ENCODE results near the gene SPTBN2. TPM values are rescaled to one million over a fixed set of nuclear protein-coding genes. Genes with fewer than 3 reads are reported as not detected.
A peak's percentile ranks its signal among the peaks of the same experiment; 100 is the strongest.

SPTBN2 gene
- polyA plus RNA-seq, 1 donor: 51.5 TPM

DNA sequence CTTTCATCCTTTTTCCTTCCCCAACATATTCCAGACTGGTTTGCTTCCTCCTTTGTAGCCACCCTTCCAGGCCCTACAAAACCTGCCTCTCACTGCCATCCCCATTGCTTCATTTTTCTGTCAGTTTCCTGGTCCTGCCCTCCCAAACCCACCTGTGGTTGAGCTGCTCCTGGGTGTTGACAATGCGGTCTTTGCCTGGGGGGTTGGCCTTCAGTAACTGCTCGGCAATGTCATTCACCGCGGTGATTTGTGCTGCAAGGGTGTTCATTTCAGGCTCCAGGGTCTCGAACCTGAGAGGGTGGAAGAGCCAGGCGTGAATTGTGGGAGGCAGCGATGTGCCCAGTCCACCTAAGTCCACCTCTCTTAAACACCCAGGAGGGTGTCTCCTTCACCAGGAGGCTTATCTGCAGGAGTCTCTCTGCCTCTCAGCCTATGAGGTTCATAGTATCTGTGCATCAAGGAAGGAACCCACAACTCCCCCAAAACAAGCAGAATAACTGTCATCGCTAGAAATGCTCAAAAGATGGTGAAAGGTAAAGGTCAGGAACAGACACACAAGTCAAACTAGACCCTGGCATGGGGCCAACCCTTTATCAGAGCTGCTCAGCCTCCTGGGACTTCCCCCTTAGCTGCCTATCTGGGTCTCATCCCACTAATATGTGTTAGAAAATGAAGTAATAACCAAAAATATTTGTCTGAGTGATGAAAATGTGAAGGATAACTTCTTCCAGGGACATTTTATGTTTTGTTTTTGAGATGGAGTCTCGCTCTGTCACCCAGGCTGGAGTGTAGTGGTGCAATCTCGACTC, 27.4 kb downstream of the SPTBN2 start:
- no peak for DNase-seq

DNA sequence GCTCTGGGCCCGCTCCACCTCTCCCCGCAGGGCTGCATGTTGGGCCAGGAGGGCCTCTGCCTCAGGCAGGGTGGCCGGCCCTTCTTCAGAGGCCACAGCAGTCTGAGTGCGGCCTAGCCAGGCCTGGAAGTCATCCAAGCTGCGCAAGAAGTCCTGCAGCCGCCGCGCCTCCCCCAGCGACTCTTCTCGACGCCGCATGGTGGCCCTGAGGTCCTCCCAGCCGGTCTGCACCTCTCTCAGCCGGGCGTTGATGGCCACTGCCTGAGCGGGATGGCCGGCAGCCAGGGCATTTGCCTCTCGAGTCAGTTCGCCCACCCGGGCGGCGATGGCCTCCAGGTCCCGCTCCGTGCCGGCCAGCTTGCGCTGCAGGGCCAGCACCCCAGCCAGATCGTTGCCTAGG, 28.3 kb downstream of the SPTBN2 start:
- no peak for DNase-seq

DNA sequence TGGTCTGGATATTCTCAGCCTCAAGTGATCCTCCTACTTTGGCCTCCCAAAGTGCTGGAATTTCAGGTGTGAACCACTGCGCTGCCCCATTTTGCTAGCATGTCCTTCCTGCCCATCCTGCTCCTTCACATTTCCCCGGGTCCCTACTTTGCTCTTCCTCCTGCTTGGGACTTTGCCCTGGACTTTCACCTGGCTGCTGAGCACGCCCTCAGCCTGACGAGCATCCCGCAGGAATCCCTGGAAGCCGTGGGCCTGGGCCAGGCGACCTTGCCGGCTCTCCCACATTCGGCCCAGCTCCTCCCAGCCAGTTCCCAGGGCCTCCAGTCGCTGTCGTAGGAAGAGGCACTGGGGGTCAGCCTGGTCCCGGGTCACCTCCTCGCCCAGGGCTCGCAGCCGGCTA, 28.7 kb downstream of the SPTBN2 start:
- DNase-seq: no peak

DNA sequence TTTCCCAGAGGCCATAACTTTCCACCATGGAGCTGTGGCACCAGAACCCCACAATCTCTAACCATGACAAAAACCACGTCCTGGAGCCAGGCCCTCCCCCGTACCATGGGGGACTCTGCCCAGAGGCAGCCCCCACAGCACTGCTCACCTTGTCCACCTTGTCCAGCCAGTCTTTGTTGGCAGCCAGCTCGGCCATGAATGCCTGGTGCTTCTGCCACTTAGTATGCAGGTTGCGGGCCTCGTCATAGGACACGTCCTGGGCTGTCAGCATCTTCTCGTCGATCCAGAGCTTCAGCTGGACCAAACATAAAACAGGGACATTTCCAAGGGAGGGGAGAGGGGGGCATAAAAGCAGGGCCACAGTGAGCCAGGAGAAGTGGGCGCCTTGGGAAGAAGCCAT, 30.5 kb downstream of the SPTBN2 start:
- no peak for DNase-seq

DNA sequence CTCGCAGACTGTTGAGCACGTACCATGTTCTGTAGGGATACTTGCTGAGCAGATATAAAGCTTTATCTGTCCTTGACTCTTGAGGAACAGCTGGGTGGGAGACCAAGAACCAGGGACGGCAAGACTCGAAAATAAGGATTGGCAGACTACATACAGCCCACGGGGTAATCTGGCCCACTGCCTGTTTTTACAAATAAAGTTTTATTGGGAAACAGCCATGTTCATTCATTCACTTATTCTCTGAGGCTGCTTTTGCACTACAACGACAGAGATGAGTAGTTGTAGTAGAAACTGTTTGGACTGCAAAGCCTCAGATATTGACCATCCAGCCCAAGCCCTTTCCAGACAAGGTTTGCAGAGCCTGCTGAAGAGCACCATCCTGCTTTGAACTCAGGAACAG, 31.0 kb downstream of the SPTBN2 start:
- DNase-seq: no peak

DNA sequence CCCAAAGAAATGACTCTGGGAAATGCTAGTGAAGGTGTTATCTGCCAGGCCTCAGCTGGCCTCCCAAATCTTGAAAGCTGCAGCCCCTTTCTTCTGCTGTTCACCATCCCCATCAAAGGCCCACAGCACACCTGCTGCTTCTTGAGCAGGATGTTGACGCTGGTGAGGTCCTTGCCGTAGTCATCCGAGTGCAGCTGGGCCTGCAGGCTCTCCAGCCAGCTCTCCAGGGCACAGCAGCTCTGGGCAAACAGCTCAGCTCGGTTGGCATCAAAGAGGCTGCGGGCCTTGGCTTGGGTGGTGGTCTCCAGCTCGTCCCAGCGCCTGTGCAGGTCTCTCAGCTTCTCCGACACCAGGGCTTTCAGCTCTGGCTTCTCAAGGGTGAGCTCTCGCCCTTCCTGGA, 32.9 kb downstream of the SPTBN2 start:
- DNase-seq: no peak

DNA sequence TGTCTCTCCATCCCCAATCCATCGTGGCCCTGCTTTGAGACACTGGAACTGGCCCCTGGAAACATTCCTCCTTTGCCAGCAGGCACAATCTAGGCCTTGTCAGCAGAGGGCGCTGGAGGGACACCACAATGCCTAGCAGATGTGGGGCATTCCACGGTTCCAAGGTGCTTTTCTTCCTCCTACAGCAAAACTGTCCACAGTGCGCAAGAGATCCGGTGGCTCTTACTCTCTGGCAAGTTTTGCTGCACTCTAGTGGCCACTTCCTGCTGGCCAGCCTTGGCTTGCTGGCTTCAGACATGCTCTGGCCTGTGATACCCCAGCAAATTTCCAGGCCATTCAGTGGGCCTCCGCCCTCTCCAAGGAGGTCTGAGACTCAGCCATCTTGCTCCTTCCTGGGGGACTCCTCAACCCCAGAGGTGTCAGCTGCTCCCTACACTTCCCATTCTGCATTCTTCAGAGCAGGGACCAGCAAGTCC, 34.2 kb downstream of the SPTBN2 start:
- DNase-seq: peak; percentile 90

DNA sequence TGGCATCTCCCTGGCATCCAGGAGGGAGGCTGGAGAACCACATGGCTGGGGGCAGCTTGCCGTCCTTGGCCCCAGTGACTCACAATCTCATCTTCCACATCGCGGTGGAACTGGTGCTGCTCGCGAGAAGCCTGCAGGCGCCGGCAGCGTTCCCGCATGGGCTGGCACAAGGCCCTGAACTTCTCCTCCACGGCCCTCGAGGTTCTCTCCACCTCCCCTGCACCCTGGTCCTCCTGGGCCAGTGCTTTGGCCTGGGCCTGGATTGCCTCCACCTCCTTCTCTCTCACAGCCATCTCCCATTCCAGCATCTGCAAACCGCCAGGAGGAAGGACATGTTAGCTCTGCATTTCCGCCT, 35.0 kb downstream of the SPTBN2 start:
- DNase-seq: no peak

DNA sequence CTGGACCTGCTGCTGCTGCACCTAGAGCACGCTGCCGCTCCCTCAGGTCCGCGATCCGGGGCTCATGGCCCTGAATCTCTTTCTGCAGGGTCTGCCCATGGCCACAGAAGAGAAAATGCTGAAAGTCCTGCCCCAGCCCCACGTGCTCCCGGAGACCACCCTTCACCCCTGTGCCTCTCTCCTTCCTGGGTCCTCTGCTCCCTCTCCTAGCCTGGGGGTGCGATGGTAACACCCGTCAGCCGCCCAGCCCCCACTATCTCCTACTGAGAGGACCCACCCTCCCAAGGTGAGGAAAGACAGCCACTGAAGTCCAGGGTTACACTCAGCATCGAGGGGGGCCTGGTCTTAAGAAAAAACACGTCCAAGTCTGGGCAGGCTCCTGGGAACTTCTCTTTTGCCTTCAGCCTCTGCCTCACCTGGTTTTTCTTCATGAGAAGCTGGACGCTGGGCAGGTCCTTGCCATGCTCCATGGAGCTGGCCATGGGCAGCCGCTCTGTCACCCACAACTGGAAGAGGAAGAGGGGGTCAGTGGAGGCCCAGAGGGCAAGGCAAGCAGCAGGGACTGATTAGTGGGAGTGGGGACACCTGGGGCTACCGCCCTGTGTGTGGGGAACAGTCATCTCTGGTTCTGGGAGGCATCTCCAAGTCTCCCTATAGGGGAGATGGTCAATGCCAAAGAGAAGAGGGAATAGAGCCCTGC, 35.5 kb downstream of the SPTBN2 start:
- DNase-seq: no peak

DNA sequence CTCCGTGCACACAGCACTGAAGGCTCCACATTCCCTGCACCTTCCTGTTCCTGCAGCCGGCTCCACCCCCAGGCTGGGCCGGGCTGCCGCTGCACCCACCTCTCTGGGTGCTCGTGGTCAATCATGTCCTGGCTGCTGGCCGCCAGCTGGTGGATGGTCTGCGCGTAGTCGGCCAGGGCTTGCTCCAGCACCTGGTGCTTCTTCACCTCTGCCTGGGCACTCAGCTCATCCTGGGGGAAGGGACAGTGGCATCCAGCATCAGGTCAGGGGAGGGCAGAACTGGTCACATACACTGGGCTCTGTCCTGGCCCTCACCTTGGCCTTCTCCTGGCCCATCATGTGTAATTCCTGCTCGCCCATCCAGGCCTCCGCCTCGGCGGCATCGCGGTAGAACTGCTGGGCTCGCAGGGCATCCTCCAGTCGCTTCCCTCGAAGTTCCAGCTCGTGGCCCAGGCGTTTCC, 36.1 kb downstream of the SPTBN2 start:
- no peak for DNase-seq

DNA sequence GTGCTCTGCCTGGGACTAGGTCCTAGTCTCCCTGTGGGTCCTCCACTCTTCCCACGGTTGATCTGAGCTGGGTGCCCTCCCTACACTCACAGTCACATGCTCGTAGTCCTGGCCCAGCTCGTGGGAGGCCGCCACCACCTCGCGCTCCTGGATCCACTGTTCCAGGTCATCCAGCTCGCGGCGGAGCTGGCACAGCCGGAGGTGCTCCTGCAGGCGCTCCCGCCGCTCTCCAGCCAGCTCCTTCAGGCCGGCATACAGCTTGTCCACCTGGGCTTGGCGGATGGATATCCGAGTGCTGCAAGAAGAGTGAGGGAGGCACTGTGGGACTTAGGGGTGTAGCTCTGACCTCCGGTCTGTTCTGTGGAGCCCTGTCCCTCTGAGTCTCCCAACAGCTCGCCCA, 36.6 kb downstream of the SPTBN2 start:
- no peak for DNase-seq

DNA sequence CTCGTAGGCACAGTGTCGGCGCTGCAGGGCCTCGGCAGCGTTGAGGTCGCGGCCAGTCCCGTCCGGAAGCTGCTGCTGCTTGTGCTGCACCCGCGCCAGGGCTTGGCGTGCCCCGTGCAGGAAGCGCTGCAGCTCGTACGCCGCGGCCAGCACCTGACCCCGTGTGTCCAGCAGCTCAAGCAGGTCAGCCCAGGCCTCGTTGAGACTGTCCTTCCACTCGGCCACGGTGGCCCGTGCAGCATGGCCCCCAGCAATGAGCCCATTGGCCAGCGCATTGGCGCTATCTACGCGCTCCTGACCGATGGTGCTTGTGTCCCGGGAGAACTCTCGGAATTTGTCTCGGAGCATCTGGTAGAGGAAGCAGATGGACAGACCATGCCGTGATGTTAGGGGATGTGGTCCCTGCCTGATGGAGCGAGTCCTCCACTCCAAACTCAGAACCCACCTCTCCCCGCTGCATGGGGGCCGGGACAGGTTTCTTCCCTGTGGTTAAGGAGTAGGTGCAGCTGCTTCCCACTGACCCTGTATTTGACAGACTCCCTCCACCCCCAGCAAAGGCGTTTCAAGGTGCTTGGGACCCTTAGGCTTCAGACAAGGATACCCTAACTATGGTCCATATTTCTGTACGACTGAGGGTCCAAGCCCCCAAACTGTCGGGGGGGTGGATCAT, 37.6 kb downstream of the SPTBN2 start:
- no peak for DNase-seq

DNA sequence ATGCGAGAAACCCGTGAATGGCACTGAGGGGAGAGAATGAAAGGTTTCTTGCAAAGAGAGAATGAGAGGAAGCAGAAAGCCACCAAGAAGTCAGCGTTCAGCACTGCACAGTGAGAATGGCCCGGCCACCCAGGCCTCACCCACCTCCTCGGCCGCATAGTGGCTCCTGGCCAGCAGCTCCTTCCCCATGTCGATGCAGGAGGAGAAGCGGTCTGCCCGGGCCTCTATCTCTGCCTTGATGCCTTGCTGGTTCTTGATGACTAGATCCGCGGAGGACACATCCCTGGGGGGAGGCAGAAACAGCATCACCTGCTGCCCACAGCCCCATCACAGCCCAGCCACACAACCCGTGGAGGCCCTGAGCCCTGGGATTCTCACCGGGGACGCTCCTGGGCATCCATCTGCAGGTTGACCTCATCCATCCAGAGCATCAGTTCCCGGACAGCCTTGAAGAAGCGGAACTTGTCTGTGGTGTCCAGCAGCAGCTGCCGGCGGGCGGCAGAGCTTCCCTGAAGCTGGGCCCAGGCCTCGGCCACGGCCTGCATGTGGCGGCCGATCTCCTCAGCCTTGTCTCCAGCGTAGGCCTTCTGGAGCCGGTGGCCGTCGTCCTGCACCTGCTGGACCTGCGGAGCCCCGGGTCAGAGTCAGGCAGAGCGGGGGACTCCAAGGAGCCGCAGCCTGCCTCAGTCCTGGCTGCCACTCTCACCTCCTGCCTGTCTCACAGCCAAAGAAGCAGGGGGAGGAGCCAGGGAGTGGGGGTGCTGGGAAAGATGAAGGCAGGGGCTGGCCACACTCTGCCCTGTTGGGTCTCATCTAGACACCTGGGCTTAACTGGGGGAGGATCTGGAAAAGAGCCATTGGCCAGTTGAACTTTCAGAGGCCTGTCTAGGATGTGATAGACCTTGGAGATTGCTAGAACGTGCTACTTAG, 39.1 kb downstream of the SPTBN2 start:
- DNase-seq: no peak

DNA sequence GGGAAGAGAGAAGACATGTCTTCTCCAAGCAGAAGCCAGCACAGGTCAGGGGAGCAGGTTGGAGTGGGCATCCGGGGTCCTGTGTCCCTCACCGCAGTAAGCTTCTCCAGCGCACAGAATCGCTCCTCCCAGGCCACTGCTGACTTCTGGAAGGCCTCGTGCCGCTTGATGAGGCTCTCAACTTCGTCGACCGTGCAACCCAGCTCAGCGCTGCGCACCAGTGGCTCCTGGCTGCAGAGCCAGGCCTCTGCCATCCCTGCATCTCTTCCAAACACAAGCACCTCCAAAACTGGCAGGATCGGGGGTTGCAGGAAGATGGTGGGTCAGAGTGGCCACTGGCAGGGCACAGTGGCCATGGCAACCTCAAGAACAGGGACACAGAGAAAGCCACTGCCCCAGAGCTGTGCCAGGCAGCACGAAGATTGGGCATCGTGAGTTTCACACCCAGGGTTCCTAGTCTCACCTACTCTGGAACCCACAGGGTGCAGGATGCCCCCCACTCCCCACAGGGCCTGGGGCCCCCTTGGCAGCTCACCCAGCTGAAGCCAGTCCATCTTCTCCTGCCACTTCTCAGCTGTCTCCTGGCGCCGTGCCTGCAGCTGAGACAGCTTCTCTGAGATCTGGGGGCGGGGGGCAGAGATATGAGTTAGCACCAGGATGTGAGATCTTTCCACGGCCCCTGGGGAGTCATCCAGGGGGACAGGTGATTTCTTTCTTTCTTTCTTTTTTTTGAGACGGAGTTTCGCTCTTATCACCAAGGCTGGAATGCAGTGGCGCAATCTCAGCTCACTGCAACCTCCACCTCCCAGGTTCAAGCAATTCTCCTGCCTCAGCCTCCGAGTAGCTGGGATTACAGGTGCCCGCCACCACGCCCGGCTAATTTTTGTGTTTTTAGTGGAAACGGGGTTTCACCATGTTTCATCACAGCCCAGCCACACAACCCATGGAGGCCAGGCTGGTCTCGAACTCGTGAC, 40.2 kb downstream of the SPTBN2 start:
- no peak for DNase-seq

DNA sequence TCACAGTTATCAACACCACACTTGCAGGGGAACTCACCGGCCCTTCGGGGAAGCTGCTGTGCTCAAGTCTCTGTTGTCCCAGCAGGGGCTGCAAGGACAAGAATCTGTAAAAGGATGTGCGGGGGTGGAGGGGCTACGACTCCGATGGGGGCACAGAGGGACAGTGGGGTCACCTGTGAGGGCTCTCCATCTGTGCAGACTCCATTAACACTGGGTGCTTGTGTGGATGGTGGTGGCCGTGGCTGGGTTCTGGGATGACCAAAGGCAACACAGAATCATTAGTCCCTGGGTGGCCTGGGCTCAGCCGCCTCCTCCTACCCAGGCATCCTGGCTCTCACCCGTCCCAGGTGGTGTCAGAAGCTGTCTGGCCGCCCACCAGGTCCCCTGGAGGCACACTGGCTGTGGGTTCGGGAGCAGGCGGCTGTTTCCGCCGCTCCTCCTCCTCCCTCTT, 41.2 kb downstream of the SPTBN2 start:
- no peak for DNase-seq

DNA sequence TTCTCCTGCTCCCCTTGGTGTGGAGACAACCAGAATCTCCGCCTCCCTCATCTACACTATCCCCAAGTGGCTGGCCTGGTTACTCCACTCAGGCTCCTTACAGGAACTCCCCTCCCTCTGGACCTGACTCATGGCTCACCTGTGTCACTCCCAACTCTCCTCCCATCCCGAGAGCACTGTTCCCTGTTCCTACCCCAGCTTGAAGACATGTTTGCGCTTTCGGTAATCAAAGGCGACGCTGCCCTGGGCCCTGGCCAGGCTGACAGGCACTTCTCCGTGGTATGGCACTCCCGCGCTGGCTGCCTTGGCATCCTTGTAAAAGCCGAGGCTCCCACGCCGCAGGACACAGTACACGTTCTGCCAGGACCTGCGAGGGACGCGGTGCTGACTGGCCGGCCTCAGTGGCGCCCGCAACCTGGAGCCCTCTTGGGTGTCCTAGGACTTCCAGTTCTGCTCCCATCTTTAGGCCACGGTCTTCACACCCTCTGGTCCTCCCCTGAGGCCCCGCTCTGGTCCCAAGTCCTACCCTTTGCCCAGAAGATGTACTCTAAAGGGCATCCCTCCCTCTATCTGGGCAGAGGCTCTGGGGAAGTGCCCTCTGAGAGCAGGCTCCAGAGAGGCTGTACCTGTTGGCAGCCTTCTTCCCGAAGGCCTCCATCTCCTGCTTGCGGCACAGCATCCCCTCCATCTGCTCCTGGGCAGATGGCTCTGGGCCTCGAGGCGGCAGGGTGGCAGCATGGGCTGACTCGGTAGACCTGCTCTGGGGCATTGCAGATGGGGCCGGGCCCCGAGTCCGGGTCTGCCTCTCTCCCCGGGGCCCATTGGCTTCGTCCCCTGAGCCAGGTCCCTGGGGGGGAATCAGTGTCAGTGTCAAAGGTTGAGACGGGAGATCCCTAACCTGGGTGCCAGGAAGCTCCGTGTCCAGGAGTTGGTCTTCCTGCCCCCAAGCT, 41.9 kb downstream of the SPTBN2 start:
- DNase-seq: no peak

DNA sequence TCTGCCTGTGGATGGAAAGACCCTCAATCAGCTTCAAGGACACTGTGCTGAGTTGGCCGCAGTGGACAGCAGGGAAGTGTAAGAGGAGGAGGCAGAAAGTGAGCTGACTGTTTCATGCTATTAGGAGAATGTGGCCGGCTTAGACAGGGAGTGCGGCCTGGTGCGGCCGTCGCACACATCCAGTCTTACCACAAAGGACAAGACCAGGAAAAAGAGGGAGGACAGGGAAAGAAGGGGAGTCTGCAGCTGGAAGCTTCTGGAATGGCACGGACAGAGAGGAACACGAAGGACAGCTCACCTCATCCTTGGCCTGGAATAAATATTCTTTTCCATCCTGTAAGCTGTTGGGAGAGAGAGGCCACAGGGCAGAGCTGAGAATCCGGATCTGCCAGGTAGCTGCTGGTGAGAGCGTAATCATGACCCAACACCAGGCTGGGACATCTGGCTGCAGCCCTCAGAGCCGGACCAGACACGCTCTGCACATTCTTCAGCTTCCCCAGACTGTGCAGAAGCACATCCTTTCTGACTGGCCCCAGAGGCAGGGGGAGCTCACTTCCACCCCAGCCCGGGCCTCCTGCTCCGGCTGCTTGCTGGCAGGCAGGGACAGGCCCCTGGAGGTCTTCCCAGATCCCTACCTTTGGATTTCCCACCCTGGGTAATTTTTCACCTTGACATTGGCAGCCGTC, 42.8 kb downstream of the SPTBN2 start:
- no peak for DNase-seq

DNA sequence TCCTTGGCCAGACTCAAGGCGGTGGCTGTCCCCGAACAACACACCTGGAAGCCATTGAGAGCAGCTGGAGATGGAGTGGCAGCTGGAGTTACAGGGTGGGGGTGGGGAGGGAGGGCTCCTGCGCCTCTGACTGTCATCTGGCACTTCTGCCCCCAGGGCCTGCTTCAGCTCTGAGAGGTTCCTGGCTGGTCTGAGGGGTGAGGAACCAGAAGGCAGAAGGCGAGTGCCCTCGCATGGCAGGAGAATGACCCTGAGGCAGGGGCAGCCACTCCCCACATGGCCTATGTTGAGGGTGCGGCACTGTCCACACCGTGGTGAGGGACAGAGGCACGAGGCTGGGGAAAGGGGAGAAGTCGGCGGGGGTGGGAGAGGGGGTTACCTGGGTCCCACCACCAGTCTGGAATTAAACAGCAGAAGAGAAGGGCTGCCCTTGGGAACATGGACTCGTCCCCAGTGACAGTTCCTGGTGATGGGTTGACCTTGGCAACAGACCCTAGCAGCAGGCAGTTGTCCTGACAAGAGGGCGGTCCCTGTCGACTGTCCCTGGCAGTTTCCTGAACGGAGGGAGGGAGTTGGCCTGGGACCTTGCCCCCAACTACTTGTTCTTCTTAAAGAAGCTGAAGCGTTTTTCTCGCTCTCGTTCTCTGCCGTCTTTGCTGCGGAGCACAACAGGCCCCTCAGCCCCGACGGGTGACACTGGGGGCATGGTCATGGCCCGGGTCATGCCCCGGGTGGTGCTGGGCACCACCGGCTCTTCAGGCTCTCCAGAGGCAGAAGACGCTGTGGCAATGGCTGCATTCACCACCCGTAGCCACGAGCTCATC, 43.5 kb downstream of the SPTBN2 start:
- DNase-seq: no peak
